ENCODE results near the gene PRPSAP1.
"Not testable (repeated sequence)": the region's sequence is repeated elsewhere in the genome, so short reads cannot be mapped to it uniquely, and the experiment has no call there.

The PRPSAP1 gene

DNA sequence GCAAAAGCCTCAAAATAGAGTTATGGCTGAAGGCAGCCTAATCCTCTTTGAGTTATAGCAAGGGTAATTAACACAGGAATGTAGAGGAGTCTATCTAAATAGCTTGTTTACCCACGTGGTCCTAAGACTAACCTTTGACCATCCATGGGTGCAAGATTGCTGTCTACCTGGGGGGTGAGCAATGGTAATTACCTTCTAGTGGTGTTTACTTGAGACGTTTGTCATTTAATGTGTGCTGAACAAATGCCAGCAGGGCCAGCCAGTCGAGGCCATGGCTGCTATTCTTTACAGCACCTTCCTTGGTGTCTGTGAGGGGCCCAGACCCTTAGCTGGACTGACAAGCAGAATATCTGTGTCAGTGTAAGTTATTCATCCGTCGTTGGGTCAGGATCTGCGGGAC lies 13.9 kb upstream of the PRPSAP1 start:
- DNase-seq (ENCODE audit: low read depth) = no peak
- H3K4me3 ChIP-seq (ENCODE audit: low read depth, low read length) = no peak overlapping the region
- TF ChIP-seq, protein P1, sequence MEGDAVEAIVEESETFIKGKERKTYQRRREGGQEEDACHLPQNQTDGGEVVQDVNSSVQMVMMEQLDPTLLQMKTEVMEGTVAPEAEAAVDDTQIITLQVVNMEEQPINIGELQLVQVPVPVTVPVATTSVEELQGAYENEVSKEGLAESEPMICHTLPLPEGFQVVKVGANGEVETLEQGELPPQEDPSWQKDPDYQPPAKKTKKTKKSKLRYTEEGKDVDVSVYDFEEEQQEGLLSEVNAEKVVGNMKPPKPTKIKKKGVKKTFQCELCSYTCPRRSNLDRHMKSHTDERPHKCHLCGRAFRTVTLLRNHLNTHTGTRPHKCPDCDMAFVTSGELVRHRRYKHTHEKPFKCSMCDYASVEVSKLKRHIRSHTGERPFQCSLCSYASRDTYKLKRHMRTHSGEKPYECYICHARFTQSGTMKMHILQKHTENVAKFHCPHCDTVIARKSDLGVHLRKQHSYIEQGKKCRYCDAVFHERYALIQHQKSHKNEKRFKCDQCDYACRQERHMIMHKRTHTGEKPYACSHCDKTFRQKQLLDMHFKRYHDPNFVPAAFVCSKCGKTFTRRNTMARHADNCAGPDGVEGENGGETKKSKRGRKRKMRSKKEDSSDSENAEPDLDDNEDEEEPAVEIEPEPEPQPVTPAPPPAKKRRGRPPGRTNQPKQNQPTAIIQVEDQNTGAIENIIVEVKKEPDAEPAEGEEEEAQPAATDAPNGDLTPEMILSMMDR (IDR thresholded peaks at IDR 0.05; ENCODE audit: low read depth, low read length, missing control alignments) = no peak

DNA sequence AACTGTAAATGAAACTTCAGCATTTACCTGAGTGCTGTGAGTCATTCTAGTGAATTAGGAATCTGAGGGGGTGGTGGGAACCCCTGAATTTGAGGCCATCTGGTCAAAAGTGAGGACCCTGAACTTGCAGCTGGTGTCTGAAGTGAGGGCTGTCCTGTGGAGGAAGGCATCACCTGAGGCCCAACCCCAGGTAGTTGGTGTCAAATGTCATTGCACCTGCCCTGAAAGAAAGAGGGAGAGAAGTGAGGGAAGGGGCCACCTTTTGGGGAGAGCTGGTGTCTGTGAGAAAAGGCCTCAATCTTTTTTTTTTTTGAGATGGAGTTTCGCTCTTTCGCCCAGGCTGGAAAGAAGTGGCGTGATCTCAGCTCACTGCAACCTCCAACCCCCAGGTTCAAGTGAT lies 12.5 kb upstream of the PRPSAP1 start:
- no peak for DNase-seq (ENCODE audit: low read depth)
- H3K4me3 ChIP-seq (ENCODE audit: low read depth, low read length) = no peak overlapping the region
- TF ChIP-seq, protein P1 (IDR thresholded peaks at IDR 0.05; ENCODE audit: low read depth, low read length, missing control alignments) = no peak

DNA sequence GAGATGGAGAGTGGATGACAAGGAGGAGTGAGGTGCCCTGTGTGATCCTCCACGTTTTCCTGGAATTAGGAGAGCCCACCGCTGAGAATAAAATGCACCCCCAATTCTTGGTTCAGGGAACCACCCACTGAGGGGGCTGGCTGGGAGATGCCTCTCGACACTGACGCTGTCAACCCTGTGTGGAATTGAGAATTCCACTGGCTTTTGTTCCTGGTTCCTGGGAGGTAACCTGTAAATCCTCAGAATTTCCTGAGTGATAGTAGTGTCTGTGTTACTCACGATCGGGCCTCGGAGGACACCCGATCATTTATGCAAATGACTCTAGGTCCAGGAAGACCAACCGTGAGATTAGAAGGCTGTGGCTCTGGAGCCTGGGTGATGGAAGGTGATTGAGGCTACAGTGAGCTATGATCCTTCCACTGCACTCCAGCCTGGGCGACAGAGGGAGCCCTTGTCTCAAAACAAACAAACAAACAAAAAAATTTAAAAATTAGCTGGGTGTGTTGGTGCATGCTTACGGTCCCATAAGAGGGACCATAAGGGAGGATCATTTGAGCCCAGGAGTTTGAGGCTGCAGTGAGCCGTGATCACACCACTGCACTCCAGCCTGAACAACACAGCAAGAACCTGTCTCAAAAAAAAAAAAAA lies 11.7 kb upstream of the PRPSAP1 start:
- DNase-seq (ENCODE audit: low read depth) = no peak
- TF ChIP-seq, protein P1 (IDR thresholded peaks at IDR 0.05; ENCODE audit: low read depth, low read length, missing control alignments) = peak; percentile 65
- H3K4me3 ChIP-seq (ENCODE audit: low read depth, low read length) = no peak overlapping the region

DNA sequence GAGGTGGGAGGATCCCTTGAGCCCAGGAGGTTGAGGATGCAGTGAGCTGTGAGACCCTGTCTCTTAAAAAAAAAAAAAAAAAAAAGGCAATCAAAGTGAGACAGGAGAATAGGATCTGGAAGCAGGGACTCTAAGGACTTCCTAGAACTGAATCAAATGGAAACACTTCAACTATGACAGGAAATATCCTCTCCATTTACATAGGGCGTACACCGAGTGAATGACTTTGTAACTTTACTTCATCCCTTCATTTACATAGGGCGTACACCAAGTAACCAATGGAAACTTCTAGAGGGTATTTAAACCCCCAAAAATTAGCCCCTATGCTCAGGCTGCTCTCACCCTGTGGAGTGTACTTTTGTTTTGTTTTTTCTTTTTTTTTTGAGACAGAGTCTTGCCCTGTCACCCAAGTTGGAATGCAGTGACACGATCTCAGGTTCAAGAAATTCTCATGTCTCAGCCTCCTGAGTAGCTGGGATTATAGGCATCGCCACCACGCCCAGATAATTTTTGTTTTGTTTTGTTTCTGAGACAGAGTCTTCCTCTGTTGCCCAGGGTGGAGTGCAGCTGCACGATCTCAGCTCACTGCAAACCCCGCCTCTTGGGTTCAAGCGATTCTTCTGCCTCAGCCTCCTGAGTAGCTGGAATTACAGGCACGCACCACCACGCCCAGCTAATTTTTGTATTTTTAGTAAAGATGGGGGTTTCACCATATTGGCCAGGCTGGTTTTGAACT lies 9.6 kb upstream of the PRPSAP1 start:
- H3K4me3 ChIP-seq (ENCODE audit: low read depth, low read length) = no peak overlapping the region
- no peak for DNase-seq (ENCODE audit: low read depth)
- TF ChIP-seq, protein P1 (IDR thresholded peaks at IDR 0.05; ENCODE audit: low read depth, low read length, missing control alignments) = no peak

DNA sequence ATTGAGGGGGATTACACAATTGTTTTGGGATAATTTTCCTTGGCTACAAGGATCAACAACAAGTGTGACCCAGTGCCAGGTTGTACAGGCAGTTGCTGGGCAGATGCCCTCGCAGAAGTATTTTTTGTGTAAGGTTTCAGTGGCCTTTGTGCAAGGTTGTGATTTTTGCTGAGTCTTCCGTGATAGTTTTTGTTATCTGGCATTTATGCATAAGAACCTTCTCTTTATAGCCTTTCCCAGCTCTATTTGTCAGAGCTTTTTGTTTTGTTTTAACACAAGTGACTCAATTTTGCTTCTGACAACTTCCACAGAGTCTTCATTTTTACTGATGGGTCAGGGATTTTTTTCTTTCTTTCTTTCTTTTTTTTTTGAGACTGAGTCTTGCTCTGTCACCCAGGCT lies 6.7 kb upstream of the PRPSAP1 start:
- DNase-seq (ENCODE audit: low read depth) = no peak
- no peak overlapping the region for H3K4me3 ChIP-seq (ENCODE audit: low read depth, low read length)
- TF ChIP-seq, protein P1 (IDR thresholded peaks at IDR 0.05; ENCODE audit: low read depth, low read length, missing control alignments) = no peak

- H3K4me3 ChIP-seq (ENCODE audit: low read depth, low read length); DNase-seq (ENCODE audit: low read depth): not testable (repeated sequence)
Observed at GRCh38 chr17:76359776-76360175, 6.1 kb upstream of the PRPSAP1 start.

DNA sequence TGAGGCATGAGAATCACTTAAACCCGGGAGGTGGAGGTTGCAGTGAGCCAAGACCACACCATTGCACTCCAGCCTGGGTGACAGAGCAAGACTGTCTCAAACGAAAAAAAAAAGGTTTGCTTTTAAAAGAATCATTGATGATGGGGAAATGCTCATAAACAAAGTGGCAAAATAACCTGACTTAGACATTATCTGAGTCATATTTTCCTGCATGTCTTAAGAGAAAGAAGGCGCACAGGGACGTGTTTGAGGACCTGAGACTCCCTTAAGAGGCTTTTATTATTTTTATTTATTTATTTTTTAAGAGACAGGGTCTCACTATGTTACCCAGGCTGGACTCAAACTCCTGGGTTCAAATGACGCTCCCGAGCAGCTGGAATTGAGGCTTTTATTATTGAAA lies 5.7 kb upstream of the PRPSAP1 start:
- no peak overlapping the region for H3K4me3 ChIP-seq (ENCODE audit: low read depth, low read length)
- TF ChIP-seq, protein P1 (IDR thresholded peaks at IDR 0.05; ENCODE audit: low read depth, low read length, missing control alignments) = no peak
- no peak for DNase-seq (ENCODE audit: low read depth)
